ENCODE results near the gene GABRP.

- TF ChIP-seq CTCF (conservative IDR thresholded peaks at IDR 0.05; ENCODE audit: low read length) (no peak), EZH2phosphoT487 (IDR thresholded peaks at IDR 0.05; ENCODE audit: borderline replicate concordance, low read depth, low read length) (no peak)
These were observed 80.1 kb downstream of the GABRP start for GRCh38 chr5:170863646-170864045.
